SK-N-SH (cell line): ENCODE results near the gene KIFC3. TPM values are rescaled to one million over a fixed set of nuclear protein-coding genes. Genes with fewer than 3 reads are reported as not detected.

Source experiments
- CTCF ChIA-PET: fragments of 300-600, 350-600 bp; formaldehyde crosslinking; extraction: SDS; loops from one replicate; lab custom pipeline; 2021; lab: Yijun Ruan, JAX
- POLR2A ChIA-PET: fragments of 350-600 bp; sonication (Branson Sonifier 250); formaldehyde crosslinking; extraction: SDS; loops from one replicate; lab custom pipeline; 2020; ENCODE audit warnings: antibody characterized with exemption, inconsistent platforms; lab: Yijun Ruan, JAX
- DNase-seq: peaks from one replicate; pipeline ENCODE4 v3.0.0; 2012
- H2AFZ ChIP-seq: fragments of 200-600 bp; sonication (generic); 2 replicates; pipeline ENCODE4 v1.8.1; 2016; ENCODE audit warnings: antibody characterized with exemption, mild to moderate bottlenecking, low read depth
- H3F3A ChIP-seq: fragments of 200-600 bp; sonication (generic); replicated peaks from 2 replicates; pipeline ENCODE3; 2016; ENCODE audit warnings: antibody characterized with exemption, mild to moderate bottlenecking; ENCODE audit not compliant: insufficient read depth
- H3K27ac ChIP-seq, 2 experiments: fragments of 200-500 bp in 1 of 2; fragments of 200-600 bp in 1 of 2; sonication (Bioruptor generic) in 1 of 2; sonication (generic), shearing (Covaris generic) in 1 of 2; 2 replicates each; pipeline versions ENCODE4 v1.5.1 to v1.6.1; 2014 to 2016; ENCODE audit warnings: low read depth in 2 of 2, inconsistent platforms in 1 of 2, low read length in 1 of 2, mild to moderate bottlenecking in 1 of 2, mixed read lengths in 1 of 2
- H3K27me3 ChIP-seq: fragments of 200-600 bp; sonication (generic), shearing (Covaris generic); 2 replicates; pipeline ENCODE4 v1.6.1; 2016; ENCODE audit warnings: mixed run types; ENCODE audit not compliant: insufficient read depth
- H3K36me3 ChIP-seq, 2 experiments: fragments of 200-500 bp in 1 of 2; fragments of 200-600 bp in 1 of 2; sonication (Bioruptor generic) in 1 of 2; sonication (generic) in 1 of 2; replicated peaks in 1 of 2; 2 replicates each; pipeline versions ENCODE3 to v1.5.1; 2014 to 2016; ENCODE audit warnings: low read length in 1 of 2, mild to moderate bottlenecking in 1 of 2; ENCODE audit not compliant: insufficient read depth in 2 of 2, control insufficient read depth in 1 of 2
- H3K4me1 ChIP-seq, 2 experiments: fragments of 200-500 bp in 1 of 2; fragments of 200-600 bp in 1 of 2; sonication (Bioruptor generic) in 1 of 2; sonication (generic), shearing (Covaris generic) in 1 of 2; 2 replicates each; pipeline versions ENCODE4 v1.5.1 to v1.6.1; 2014 to 2016; ENCODE audit warnings: low read depth in 1 of 2, low read length in 1 of 2, mixed run types in 1 of 2; ENCODE audit not compliant: insufficient read depth in 2 of 2, control insufficient read depth in 1 of 2
- H3K4me2 ChIP-seq: fragments of 200-600 bp; sonication (generic), shearing (Covaris generic); 2 replicates; pipeline ENCODE4 v1.6.1; 2017; ENCODE audit warnings: mixed run types
- H3K4me3 ChIP-seq, 2 experiments: fragments of 200-500 bp in 1 of 2; fragments of 200-600 bp in 1 of 2; sonication (Bioruptor generic) in 1 of 2; sonication (generic), shearing (Covaris generic) in 1 of 2; 2 replicates each; pipeline versions ENCODE4 v1.5.1 to v1.8.1; 2014 to 2016; ENCODE audit warnings: low read depth in 2 of 2, inconsistent platforms in 1 of 2, low read length in 1 of 2, mild to moderate bottlenecking in 1 of 2, mixed read lengths in 1 of 2, moderate library complexity in 1 of 2
- H3K79me2 ChIP-seq: fragments of 200-600 bp; sonication (generic); 2 replicates; pipeline ENCODE4 v1.8.1; 2017; ENCODE audit warnings: mild to moderate bottlenecking; ENCODE audit not compliant: insufficient read depth
- H3K9ac ChIP-seq: fragments of 200-600 bp; sonication (generic); 2 replicates; pipeline ENCODE4 v1.6.1; 2017; ENCODE audit warnings: mixed run types
- H3K9me2 ChIP-seq: fragments of 200-600 bp; sonication (generic); 2 replicates; pipeline ENCODE4 v1.6.1; 2017; ENCODE audit warnings: mixed run types
- H3K9me3 ChIP-seq: fragments of 200-600 bp; sonication (generic); 2 replicates; pipeline ENCODE4 v1.6.1; 2017; ENCODE audit warnings: mixed run types, mild to moderate bottlenecking, moderate library complexity
- H4K20me1 ChIP-seq: fragments of 200-600 bp; sonication (generic); 2 replicates; pipeline ENCODE4 v1.6.1; 2017; ENCODE audit warnings: mild to moderate bottlenecking, mixed run types; ENCODE audit not compliant: insufficient read depth
- CTCF ChIP-seq: fragments of 200-600 bp; sonication (generic); IDR thresholded peaks from 2 replicates; pipeline ENCODE4 v1.6.1; 2017; ENCODE audit warnings: antibody characterized with exemption, mild to moderate bottlenecking, moderate library complexity
- EP300 ChIP-seq, 2 experiments: IDR thresholded peaks; 2 replicates each; pipeline versions ENCODE4 v1.4.0 to v1.6.1; 2012; ENCODE audit warnings: borderline replicate concordance in 1 of 2, low read depth in 1 of 2, low read length in 1 of 2
- FOXM1 ChIP-seq: IDR thresholded peaks from 2 replicates; pipeline ENCODE4 v1.4.0; 2012; ENCODE audit warnings: low read depth, mild to moderate bottlenecking
- GABPA ChIP-seq: IDR thresholded peaks from 2 replicates; pipeline ENCODE4 v1.4.0; 2012; ENCODE audit warnings: low read depth, mild to moderate bottlenecking
- GATA2 ChIP-seq: sonication (generic); formaldehyde crosslinking; IDR thresholded peaks from 2 replicates; pipeline ENCODE4 v1.5.0; 2020; ENCODE audit warnings: mild to moderate bottlenecking, missing genetic modification reagents
- IRF3 ChIP-seq: fragments of 150-350 bp; IDR thresholded peaks from 2 replicates; pipeline ENCODE4 v1.6.1; 2016; ENCODE audit warnings: mild to moderate bottlenecking, low read depth, low read length
- JUND ChIP-seq: IDR thresholded peaks from 2 replicates; pipeline ENCODE4 v1.4.0; 2012
- MAX ChIP-seq: IDR thresholded peaks from 2 replicates; pipeline ENCODE4 v1.4.0; 2012; ENCODE audit warnings: low read depth
- MXI1 ChIP-seq: IDR thresholded peaks from 2 replicates; pipeline ENCODE4 v1.6.1; 2012; ENCODE audit warnings: mild to moderate bottlenecking, low read depth, low read length, improper control_type of control experiment
- NFIC ChIP-seq: IDR thresholded peaks from 2 replicates; pipeline ENCODE4 v1.4.0; 2012; ENCODE audit warnings: borderline replicate concordance
- PBX3 ChIP-seq: IDR thresholded peaks from 2 replicates; pipeline ENCODE4; 2012
- RAD21 ChIP-seq: IDR thresholded peaks from 2 replicates; pipeline ENCODE4 v1.6.1; 2012; ENCODE audit warnings: mild to moderate bottlenecking, low read length
- REST ChIP-seq: IDR thresholded peaks from 2 replicates; pipeline ENCODE4 v1.6.1; 2012; ENCODE audit warnings: mild to moderate bottlenecking, low read depth, low read length, moderate library complexity
- TAF1 ChIP-seq: IDR thresholded peaks from 2 replicates; pipeline ENCODE4 v1.6.1; 2012; ENCODE audit warnings: low read depth, mild to moderate bottlenecking, low read length, moderate library complexity, borderline replicate concordance
- TCF12 ChIP-seq: IDR thresholded peaks from 2 replicates; pipeline ENCODE4 v1.4.0; 2012
- USF1 ChIP-seq: IDR thresholded peaks from 2 replicates; pipeline ENCODE4 v1.4.0; 2012; ENCODE audit warnings: low read depth, borderline replicate concordance
- USF2 ChIP-seq: fragments of 150-350 bp; IDR thresholded peaks from 2 replicates; pipeline ENCODE4 v1.6.1; 2017; ENCODE audit warnings: antibody characterized with exemption, low read length, low read depth, borderline replicate concordance
- YY1 ChIP-seq: IDR thresholded peaks from 2 replicates; pipeline ENCODE4 v1.4.0; 2012; ENCODE audit warnings: low read depth, mild to moderate bottlenecking
- ZBTB33 ChIP-seq: IDR thresholded peaks from 2 replicates; pipeline ENCODE4 v1.4.0; 2012; ENCODE audit warnings: low read depth, borderline replicate concordance
- WGBS: methylation state at CpG from one replicate; pipeline ENCODE4 v1.1.6; 2017; ENCODE audit warnings: low lambda C conversion rate; 5-methylcytosine and 5-hydroxymethylcytosine counted together
- polyA plus RNA-seq, 3 experiments: library from polyadenylated mRNA; depleted of rRNA; stranded (reverse); fragments of >200 nt; gene quantifications; 2 replicates each; pipeline ENCODE4 v1.2.3, GENCODE V29; 2012

Gene KIFC3
- 65.4 and 68.0 TPM in 2 replicates for polyA plus RNA-seq (2012; rRNA removed)
- 24.2 and 42.8 TPM in 2 replicates for polyA plus RNA-seq (2012; cell fraction: cytosol; rRNA removed)
- 132 and 135 TPM in 2 replicates for polyA plus RNA-seq (2012; cell fraction: nucleus; rRNA removed)

- Histone ChIP-seq H2AFZ (peak within 1 kb of the TSS; percentile 93), H3K9me2 (no peaks in the 10 kb centered on the region), H3K79me2 (peaks cover 45% of the 10 kb centered on the region), H3K4me1 (peaks cover 27 to 34% of the 10 kb centered on the region in 2 experiments; a peak in 2 of 4 replicates), H3K4me2 (peak within 1 kb of the TSS; percentile 81), H3F3A (peaks cover 6% of the 10 kb centered on the region), H3K9me3 (no peaks in the 10 kb centered on the region), H3K27me3 (no peaks in the 10 kb centered on the region), H4K20me1 (peaks cover 30% of the 10 kb centered on the region), H3K9ac (peak within 1 kb of the TSS; percentile 97), H3K36me3 (peaks cover 0 to under 1% of the 10 kb centered on the region in 2 experiments), H3K27ac (peak within 1 kb of the TSS; percentile 48 to 85), H3K4me3 (peak within 1 kb of the TSS; percentile 62 to 86)
- DNase-seq, result peak; percentile 93
- CTCF ChIA-PET, result interaction anchor here (0.8 to 1.5 kb wide), 6 partner anchors 23 to 97 kb away, joined by 3 to 4 read pairs (median 4); no protein-coding TSS in a partner anchor
- WGBS, result 50% methylated on average over 27 of the region's 78 CpGs
- POLR2A ChIA-PET, result no interaction called here
- no peak for TF ChIP-seq PBX3
- no peak for TF ChIP-seq NFIC
- no peak for TF ChIP-seq IRF3
- TF ChIP-seq TAF1, result no peak
- no peak for TF ChIP-seq YY1
- peak; percentile 79 for TF ChIP-seq MAX
- no peak for TF ChIP-seq GATA2 (CRISPR knock-in tag)
- TF ChIP-seq GABPA, result no peak
- TF ChIP-seq USF2, result no peak
- TF ChIP-seq MXI1, result peak; percentile 74
- TF ChIP-seq RAD21, result no peak
- no peak for TF ChIP-seq FOXM1
- TF ChIP-seq CTCF, result no peak
- no peak for TF ChIP-seq USF1
- no peak; the same call in 1 of the 2 replicates for TF ChIP-seq TCF12
- no peak for TF ChIP-seq EP300 (IDR thresholded peaks at IDR 0.05; ENCODE audit: borderline replicate concordance in 1 of 2, low read depth in 1 of 2, low read length in 1 of 2)
- no peak for TF ChIP-seq REST
- no peak for TF ChIP-seq JUND
- no peak for TF ChIP-seq ZBTB33
Measured at GRCh38 chr16:57802341-57803133, at the start of gene KIFC3. KIFC3 (minus strand) TSS chr16:57802491; CDS start chr16:57798243, 4,248 bp downstream.
